Body of pancreas (tissue), 4 donors: ENCODE data around the gene HCRT. TPM values are rescaled to one million over a fixed set of nuclear protein-coding genes. Genes with fewer than 3 reads are reported as not detected.

ENCODE experiments used
- ATAC-seq: fragments of 150-250 bp; one replicate; pipeline ENCODE4 v1.9.1; 2016
- DNase-seq, 4 donors: peaks; one replicate each; pipeline ENCODE4 v3.0.0-alpha.2; 2019
- H3K27ac ChIP-seq, 4 donors: fragments of 200-600 bp; sonication (generic); 1 replicate in 3 of 4; 2 replicates in 1 of 4; pipeline versions ENCODE4 v1.5.1 to v1.6.1; 2016 to 2019; ENCODE audit warnings: mild to moderate bottlenecking in 1 of 4, mixed read lengths in 1 of 4, moderate library complexity in 1 of 4
- H3K27me3 ChIP-seq, 2 donors: fragments of 200-600 bp; sonication (generic); one replicate each; pipeline ENCODE4 v1.6.0; 2016; ENCODE audit warnings: mild to moderate bottlenecking in 1 of 2
- H3K36me3 ChIP-seq, 2 donors: fragments of 200-600 bp; sonication (generic); replicated peaks in 1 of 2; 2 replicates each; pipeline ENCODE4 v1.5.1; 2016; ENCODE audit warnings: low read depth in 2 of 2; ENCODE audit not compliant: insufficient read depth in 1 of 2
- H3K4me1 ChIP-seq: fragments of 200-600 bp; sonication (generic); one replicate; pipeline ENCODE4 v1.6.0; 2016
- H3K4me3 ChIP-seq, 2 donors: fragments of 200-600 bp; sonication (generic); 1 replicate in 1 of 2; 2 replicates in 1 of 2; pipeline ENCODE4 v1.5.1; 2016 to 2019
- H3K9me3 ChIP-seq, 3 donors: fragments of 200-600 bp; sonication (generic); 1 replicate in 2 of 3; 2 replicates in 1 of 3; pipeline ENCODE4 v1.5.1; 2016
- CTCF ChIP-seq, 7 experiments: fragments of 450-650 bp in 4 of 7; fragments of 200-600 bp in 3 of 7; sonication (generic) in 3 of 7; IDR thresholded peaks; one replicate each; pipeline ENCODE4 v1.5.1; 2016 to 2019; ENCODE audit warnings: antibody characterized with exemption in 7 of 7
- POLR2A ChIP-seq, 3 donors: fragments of 450-650 bp; IDR thresholded peaks; one replicate each; pipeline ENCODE4 v1.6.1; 2016; ENCODE audit warnings: antibody characterized with exemption in 3 of 3, mild to moderate bottlenecking in 2 of 3
- WGBS, 2 donors: methylation state at CpG; one replicate each; pipeline ENCODE4 v1.1.5; 2017; 5-methylcytosine and 5-hydroxymethylcytosine counted together
- intact Hi-C: fragments of 100-400 bp; cut with DNase I; formaldehyde crosslinking; loops from one replicate; pipeline ENCODE4 v1.15.1; 2023
- total RNA-seq, 2 donors: library from RNA; depleted of rRNA; stranded (reverse); fragments of >200 nt; gene quantifications; one replicate each; pipeline ENCODE4 v1.1.0, GENCODE V29; 2016

Gene HCRT
- total RNA-seq, 2 donors from 2014 or later: not detected

- H3K27ac ChIP-seq: peak overlapping the region in 1 of 4 donors; percentile 61
- no peak for ATAC-seq
- WGBS, 2 donors: 64 to 70% methylated on average over 6 to 12 of the region's 12 CpGs
Measured at GRCh38 chr17:42193216-42193968, 8.1 kb upstream of the HCRT start.

DNA sequence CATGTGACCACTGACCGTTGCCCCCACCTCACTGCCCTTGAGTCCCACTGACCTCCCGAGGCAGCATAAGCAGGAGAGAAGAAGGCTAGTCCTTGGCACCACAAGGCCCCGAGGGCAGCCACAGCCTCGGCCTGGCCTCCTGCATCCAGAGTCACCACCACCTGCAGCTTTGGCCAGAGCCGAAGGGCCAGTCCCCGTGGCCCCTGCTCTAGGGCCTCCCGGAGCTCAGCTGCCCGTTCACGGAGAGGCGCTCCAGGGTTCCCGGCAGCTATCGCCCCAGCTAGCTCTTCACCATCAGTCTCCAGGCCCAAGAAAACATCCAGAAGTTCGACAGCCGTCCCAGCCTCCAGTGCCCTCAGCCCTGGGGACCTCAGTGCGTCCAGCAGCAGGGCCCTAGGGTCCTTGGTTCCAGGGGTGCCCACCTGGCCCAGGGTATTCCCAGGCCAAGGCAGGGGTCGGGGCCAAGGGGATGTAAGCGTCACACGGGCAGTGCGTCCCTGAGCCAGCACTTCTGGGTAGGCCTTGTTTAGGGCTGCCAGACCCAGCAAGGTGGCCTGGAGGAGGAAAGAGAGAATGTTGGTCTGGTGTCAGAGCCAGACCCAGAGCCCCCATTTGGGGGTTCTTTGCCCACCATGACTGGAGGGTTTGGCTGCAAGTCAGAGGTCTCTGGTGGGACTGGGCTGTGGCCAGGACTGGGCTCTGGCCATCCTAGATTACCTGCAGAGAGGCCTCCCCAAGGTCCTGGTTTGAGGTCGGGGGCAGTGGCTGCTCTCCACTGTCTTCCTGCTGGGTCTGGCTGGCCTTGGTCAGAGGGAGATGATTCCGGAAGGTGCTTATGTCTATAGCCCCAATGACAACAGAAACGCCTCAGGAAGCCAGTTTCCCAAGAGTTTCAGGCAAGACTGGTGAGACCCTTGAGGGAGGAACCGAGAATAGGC is 7.2 kb upstream of the HCRT start:
- H3K27me3 ChIP-seq: no peaks in the 10 kb centered on the region
- WGBS, 2 donors: 87 to 92% methylated on average over 14 to 22 of the region's 23 CpGs
- H3K4me3 ChIP-seq: no peak overlapping the region
- ATAC-seq (no peak), DNase-seq (no peak)
- no peaks in the 10 kb centered on the region for H3K36me3 ChIP-seq
- H3K27ac ChIP-seq: no peak overlapping the region
- peaks cover 23% of the 10 kb centered on the region for H3K4me1 ChIP-seq
- intact Hi-C loops: no loop called here
- TF ChIP-seq POLR2A (IDR thresholded peaks at IDR 0.05): no peak
- no peak for TF ChIP-seq CTCF (IDR thresholded peaks at IDR 0.05)
- no peaks in the 10 kb centered on the region for H3K9me3 ChIP-seq

More at GRCh38 chr17:42193216-42193968, 8.1 kb upstream of the HCRT start:
- H3K4me1 ChIP-seq: peaks cover 23% of the 10 kb centered on the region
- intact Hi-C loops: no loop called here
- H3K36me3 ChIP-seq: no peaks in the 10 kb centered on the region
- H3K4me3 ChIP-seq: peak overlapping the region; percentile 54
- H3K27me3 ChIP-seq: no peaks in the 10 kb centered on the region
- no peaks in the 10 kb centered on the region for H3K9me3 ChIP-seq
- no peak for TF ChIP-seq POLR2A (IDR thresholded peaks at IDR 0.05)
- TF ChIP-seq CTCF (IDR thresholded peaks at IDR 0.05): no peak
- no peak for DNase-seq

GRCh38 chr17:42191275-42191608 is 6.0 kb upstream of the HCRT start:
- Histone ChIP-seq H3K36me3 (no peaks in the 10 kb centered on the region), H3K27me3 (no peaks in the 10 kb centered on the region), H3K27ac (no peak overlapping the region), H3K4me1 (peaks cover 23% of the 10 kb centered on the region), H3K4me3 (no peak overlapping the region), H3K9me3 (no peaks in the 10 kb centered on the region)
- intact Hi-C loops: no loop called here
- ATAC-seq: no peak
- 89% methylated on average over 5 of the region's 5 CpGs for WGBS, 2 donors
- no peak for DNase-seq
- no peak for TF ChIP-seq POLR2A (IDR thresholded peaks at IDR 0.05)
- TF ChIP-seq CTCF (IDR thresholded peaks at IDR 0.05): no peak

GRCh38 chr17:42190491-42191274 is 5.4 kb upstream of the HCRT start:
- H3K27me3 ChIP-seq: no peaks in the 10 kb centered on the region
- intact Hi-C loops: no loop called here
- H3K36me3 ChIP-seq: no peaks in the 10 kb centered on the region
- 84 to 85% methylated on average over 8 to 17 of the region's 17 CpGs for WGBS, 2 donors
- no peaks in the 10 kb centered on the region for H3K9me3 ChIP-seq
- no peak for ATAC-seq
- TF ChIP-seq POLR2A (IDR thresholded peaks at IDR 0.05) (no peak), CTCF (IDR thresholded peaks at IDR 0.05) (no peak)
- no peak overlapping the region for H3K4me3 ChIP-seq
- no peak for DNase-seq
- no peak overlapping the region for H3K27ac ChIP-seq
- H3K4me1 ChIP-seq: peaks cover 23% of the 10 kb centered on the region
